HT1080 (cell line): ENCODE data around the gene GSC2. TPM values are rescaled to one million over a fixed set of nuclear protein-coding genes. Genes with fewer than 3 reads are reported as not detected.

Experiments
- DNase-seq: peaks from one replicate; pipeline ENCODE4 v3.0.0-alpha.2; 2015; ENCODE audit warnings: low read depth
- polyA plus RNA-seq, 2 experiments: library from polyadenylated mRNA; depleted of rRNA; stranded (reverse); fragments of >200 nt; gene quantifications; 2 replicates each; pipeline ENCODE4 v1.2.3, GENCODE V29; 2015
- total RNA-seq: library from RNA; depleted of rRNA; stranded (reverse); fragments of >200 nt; shearing (Covaris generic); gene quantifications from 2 replicates; pipeline ENCODE4 v1.2.3, GENCODE V29; 2014; rRNA removed

GSC2 gene
- not detected in 2 replicates for total RNA-seq
- polyA plus RNA-seq (2015; cell fraction: cytosol; rRNA removed) = not detected in 2 replicates
- not detected in 2 replicates for polyA plus RNA-seq (2015; cell fraction: nucleus; rRNA removed)

- DNase-seq = no peak
Observed at GRCh38 chr22:19149991-19150390, at the start of gene GSC2. TSS of gene GSC2 (minus strand) at chr22:19150292. CDS start at chr22:19150283, 9 bp downstream.

- DNase-seq = no peak
Observed at GRCh38 chr22:19199479-19199878, 49.4 kb upstream of the GSC2 start.

- DNase-seq = no peak
Observed at GRCh38 chr22:19197997-19198865, 48.1 kb upstream of the GSC2 start.

- no peak for DNase-seq
Observed at GRCh38 chr22:19196841-19197612, 46.9 kb upstream of the GSC2 start.

GRCh38 chr22:19195796-19196731 lies 46.0 kb upstream of the GSC2 start:
- DNase-seq = no peak

GRCh38 chr22:19194766-19195536 lies 44.9 kb upstream of the GSC2 start:
- no peak for DNase-seq

- DNase-seq = no peak
Observed at GRCh38 chr22:19193879-19194278, 43.8 kb upstream of the GSC2 start.

GRCh38 chr22:19187716-19188563 lies 37.8 kb upstream of the GSC2 start:
- no peak for DNase-seq

GRCh38 chr22:19184276-19184997 lies 34.3 kb upstream of the GSC2 start:
- DNase-seq = no peak

- no peak for DNase-seq
Observed at GRCh38 chr22:19183216-19183615, 33.1 kb upstream of the GSC2 start.

- no peak for DNase-seq
Observed at GRCh38 chr22:19182472-19183157, 32.5 kb upstream of the GSC2 start.

GRCh38 chr22:19181786-19182471 lies 31.8 kb upstream of the GSC2 start:
- no peak for DNase-seq

GRCh38 chr22:19180740-19181410 lies 30.8 kb upstream of the GSC2 start:
- no peak for DNase-seq

GRCh38 chr22:19180234-19180633 lies 30.1 kb upstream of the GSC2 start:
- no peak for DNase-seq

GRCh38 chr22:19179497-19180048 lies 29.5 kb upstream of the GSC2 start:
- DNase-seq = peak; percentile 73

- peak; percentile 73 for DNase-seq
Observed at GRCh38 chr22:19178657-19179496, 28.8 kb upstream of the GSC2 start, which contains the start of gene SLC25A1. TSS of gene SLC25A1 (minus strand) at chr22:19178736. CDS start at chr22:19178673, 63 bp downstream.
